ENCODE measurements around the gene ABCG5. TPM values are rescaled to one million over a fixed set of nuclear protein-coding genes. Genes with fewer than 3 reads are reported as not detected.

The ABCG5 gene
- total RNA-seq, 1 experiment from 2014 or later = not detected

DNA sequence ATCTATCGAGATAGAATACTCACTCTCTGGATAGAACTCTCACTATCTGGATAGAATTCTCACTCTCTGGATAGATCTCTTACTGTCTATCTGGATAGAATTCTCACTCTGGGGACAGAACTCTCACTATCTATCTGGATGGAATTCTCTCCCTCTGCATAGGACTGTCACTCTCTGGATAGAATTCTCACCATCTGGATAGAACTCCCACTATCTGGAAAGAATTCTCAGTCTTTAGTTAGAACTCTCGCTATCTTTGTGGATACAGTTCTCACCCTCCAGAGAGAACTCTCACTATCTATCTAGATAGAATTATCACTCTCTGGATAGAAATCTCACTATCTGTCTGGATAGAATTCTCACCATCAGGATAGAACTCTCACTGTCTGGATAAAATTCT lies 16.7 kb upstream of the ABCG5 start (continued):
- TF ChIP-seq, protein P1, sequence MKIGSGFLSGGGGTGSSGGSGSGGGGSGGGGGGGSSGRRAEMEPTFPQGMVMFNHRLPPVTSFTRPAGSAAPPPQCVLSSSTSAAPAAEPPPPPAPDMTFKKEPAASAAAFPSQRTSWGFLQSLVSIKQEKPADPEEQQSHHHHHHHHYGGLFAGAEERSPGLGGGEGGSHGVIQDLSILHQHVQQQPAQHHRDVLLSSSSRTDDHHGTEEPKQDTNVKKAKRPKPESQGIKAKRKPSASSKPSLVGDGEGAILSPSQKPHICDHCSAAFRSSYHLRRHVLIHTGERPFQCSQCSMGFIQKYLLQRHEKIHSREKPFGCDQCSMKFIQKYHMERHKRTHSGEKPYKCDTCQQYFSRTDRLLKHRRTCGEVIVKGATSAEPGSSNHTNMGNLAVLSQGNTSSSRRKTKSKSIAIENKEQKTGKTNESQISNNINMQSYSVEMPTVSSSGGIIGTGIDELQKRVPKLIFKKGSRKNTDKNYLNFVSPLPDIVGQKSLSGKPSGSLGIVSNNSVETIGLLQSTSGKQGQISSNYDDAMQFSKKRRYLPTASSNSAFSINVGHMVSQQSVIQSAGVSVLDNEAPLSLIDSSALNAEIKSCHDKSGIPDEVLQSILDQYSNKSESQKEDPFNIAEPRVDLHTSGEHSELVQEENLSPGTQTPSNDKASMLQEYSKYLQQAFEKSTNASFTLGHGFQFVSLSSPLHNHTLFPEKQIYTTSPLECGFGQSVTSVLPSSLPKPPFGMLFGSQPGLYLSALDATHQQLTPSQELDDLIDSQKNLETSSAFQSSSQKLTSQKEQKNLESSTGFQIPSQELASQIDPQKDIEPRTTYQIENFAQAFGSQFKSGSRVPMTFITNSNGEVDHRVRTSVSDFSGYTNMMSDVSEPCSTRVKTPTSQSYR (CRISPR knock-in tag; IDR thresholded peaks at IDR 0.05) = no peak
- TF ChIP-seq GRHL2 (CRISPR knock-in tag; IDR thresholded peaks at IDR 0.05; ENCODE audit: insufficient replicate concordance, severe bottlenecking) (no peak), MXD4 (CRISPR knock-in tag; IDR thresholded peaks at IDR 0.05; ENCODE audit: borderline replicate concordance) (no peak)
- TF ChIP-seq, protein P2, sequence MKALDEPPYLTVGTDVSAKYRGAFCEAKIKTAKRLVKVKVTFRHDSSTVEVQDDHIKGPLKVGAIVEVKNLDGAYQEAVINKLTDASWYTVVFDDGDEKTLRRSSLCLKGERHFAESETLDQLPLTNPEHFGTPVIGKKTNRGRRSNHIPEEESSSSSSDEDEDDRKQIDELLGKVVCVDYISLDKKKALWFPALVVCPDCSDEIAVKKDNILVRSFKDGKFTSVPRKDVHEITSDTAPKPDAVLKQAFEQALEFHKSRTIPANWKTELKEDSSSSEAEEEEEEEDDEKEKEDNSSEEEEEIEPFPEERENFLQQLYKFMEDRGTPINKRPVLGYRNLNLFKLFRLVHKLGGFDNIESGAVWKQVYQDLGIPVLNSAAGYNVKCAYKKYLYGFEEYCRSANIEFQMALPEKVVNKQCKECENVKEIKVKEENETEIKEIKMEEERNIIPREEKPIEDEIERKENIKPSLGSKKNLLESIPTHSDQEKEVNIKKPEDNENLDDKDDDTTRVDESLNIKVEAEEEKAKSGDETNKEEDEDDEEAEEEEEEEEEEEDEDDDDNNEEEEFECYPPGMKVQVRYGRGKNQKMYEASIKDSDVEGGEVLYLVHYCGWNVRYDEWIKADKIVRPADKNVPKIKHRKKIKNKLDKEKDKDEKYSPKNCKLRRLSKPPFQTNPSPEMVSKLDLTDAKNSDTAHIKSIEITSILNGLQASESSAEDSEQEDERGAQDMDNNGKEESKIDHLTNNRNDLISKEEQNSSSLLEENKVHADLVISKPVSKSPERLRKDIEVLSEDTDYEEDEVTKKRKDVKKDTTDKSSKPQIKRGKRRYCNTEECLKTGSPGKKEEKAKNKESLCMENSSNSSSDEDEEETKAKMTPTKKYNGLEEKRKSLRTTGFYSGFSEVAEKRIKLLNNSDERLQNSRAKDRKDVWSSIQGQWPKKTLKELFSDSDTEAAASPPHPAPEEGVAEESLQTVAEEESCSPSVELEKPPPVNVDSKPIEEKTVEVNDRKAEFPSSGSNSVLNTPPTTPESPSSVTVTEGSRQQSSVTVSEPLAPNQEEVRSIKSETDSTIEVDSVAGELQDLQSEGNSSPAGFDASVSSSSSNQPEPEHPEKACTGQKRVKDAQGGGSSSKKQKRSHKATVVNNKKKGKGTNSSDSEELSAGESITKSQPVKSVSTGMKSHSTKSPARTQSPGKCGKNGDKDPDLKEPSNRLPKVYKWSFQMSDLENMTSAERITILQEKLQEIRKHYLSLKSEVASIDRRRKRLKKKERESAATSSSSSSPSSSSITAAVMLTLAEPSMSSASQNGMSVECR (CRISPR knock-in tag; IDR thresholded peaks at IDR 0.05; ENCODE audit: borderline replicate concordance) = no peak
- TF ChIP-seq, protein P3, sequence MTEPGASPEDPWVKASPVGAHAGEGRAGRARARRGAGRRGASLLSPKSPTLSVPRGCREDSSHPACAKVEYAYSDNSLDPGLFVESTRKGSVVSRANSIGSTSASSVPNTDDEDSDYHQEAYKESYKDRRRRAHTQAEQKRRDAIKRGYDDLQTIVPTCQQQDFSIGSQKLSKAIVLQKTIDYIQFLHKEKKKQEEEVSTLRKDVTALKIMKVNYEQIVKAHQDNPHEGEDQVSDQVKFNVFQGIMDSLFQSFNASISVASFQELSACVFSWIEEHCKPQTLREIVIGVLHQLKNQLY (CRISPR knock-in tag; IDR thresholded peaks at IDR 0.05) = no peak

DNA sequence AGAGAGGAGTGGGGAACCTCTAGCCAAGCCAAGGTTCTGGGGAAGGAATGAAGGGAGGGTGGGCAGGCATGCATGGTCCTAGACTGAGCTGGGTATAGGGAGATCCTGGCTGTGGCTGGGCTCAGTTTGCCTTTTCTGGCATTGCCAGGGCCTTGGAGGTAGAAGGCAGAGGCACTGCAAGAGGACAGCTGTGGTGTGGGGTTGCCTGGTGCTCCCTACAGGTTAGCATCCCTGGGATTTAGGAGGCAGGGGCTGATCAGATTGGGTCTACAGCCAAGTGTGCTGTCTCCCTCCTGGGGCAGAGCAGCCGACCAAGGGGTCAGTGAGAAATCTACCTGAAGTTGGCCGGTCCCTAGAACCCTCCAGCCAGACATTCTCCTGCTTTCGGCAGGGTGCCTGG lies 16.0 kb upstream of the ABCG5 start:
- Mint-ChIP-seq H3K9me3 (no peaks in the 10 kb centered on the region), H3K27me3 (ENCODE audit: low read depth) (peaks cover 44% of the 10 kb centered on the region), H3K27ac (no peak overlapping the region), H3K4me1 (no peaks in the 10 kb centered on the region), H3K36me3 (no peaks in the 10 kb centered on the region), H3K4me3 (no peak overlapping the region)
- ChIA-PET POLR2A (no interaction called here), CTCF (no interaction called here)
- DNase-seq (ENCODE audit: low spot score) (no peak), ATAC-seq (no peak)
- TF ChIP-seq, protein P4, sequence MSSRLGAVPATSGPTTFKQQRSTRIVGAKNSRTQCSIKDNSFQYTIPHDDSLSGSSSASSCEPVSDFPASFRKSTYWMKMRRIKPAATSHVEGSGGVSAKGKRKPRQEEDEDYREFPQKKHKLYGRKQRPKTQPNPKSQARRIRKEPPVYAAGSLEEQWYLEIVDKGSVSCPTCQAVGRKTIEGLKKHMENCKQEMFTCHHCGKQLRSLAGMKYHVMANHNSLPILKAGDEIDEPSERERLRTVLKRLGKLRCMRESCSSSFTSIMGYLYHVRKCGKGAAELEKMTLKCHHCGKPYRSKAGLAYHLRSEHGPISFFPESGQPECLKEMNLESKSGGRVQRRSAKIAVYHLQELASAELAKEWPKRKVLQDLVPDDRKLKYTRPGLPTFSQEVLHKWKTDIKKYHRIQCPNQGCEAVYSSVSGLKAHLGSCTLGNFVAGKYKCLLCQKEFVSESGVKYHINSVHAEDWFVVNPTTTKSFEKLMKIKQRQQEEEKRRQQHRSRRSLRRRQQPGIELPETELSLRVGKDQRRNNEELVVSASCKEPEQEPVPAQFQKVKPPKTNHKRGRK (CRISPR knock-in tag; IDR thresholded peaks at IDR 0.05; ENCODE audit: borderline replicate concordance) = no peak
- no peak for TF ChIP-seq FOXP1 (CRISPR knock-in tag; IDR thresholded peaks at IDR 0.05; ENCODE audit: borderline replicate concordance)
- TF ChIP-seq TP53 (CRISPR knock-in tag; IDR thresholded peaks at IDR 0.05) = no peak
- no peak for TF ChIP-seq HMGA2 (CRISPR knock-in tag; IDR thresholded peaks at IDR 0.05)
- TF ChIP-seq, protein P3 (CRISPR knock-in tag; IDR thresholded peaks at IDR 0.05) = no peak
- TF ChIP-seq JUN (CRISPR knock-in tag; IDR thresholded peaks at IDR 0.05) = no peak
- TF ChIP-seq ETV6 (CRISPR knock-in tag; IDR thresholded peaks at IDR 0.05) = no peak
- TF ChIP-seq, protein P1 (CRISPR knock-in tag; IDR thresholded peaks at IDR 0.05) = no peak
- TF ChIP-seq NR1H2 (CRISPR knock-in tag; IDR thresholded peaks at IDR 0.05) = no peak
- no peak for TF ChIP-seq NFATC4 (CRISPR knock-in tag; IDR thresholded peaks at IDR 0.05)
- no peak for TF ChIP-seq RORB (CRISPR knock-in tag; IDR thresholded peaks at IDR 0.05)
- TF ChIP-seq ATF1 (CRISPR knock-in tag; IDR thresholded peaks at IDR 0.05) = no peak
- no peak for TF ChIP-seq TCF7 (CRISPR knock-in tag; IDR thresholded peaks at IDR 0.05; ENCODE audit: low read depth)
- no peak for TF ChIP-seq NFYB (CRISPR knock-in tag; conservative IDR thresholded peaks at IDR 0.05; ENCODE audit: low read depth)
- TF ChIP-seq, protein P2 (CRISPR knock-in tag; IDR thresholded peaks at IDR 0.05; ENCODE audit: borderline replicate concordance) = no peak
- no peak for TF ChIP-seq ZNF416 (CRISPR knock-in tag; IDR thresholded peaks at IDR 0.05)
